Esophagus squamous epithelium (tissue), 4 donors: Measurements from ENCODE around the gene TEC.

ENCODE experiments used
- POLR2A ChIP-seq, 4 donors: fragments of 450-650 bp; IDR thresholded peaks; one replicate each; pipeline ENCODE4 v1.6.1; 2017; ENCODE audit warnings: antibody characterized with exemption in 4 of 4, mild to moderate bottlenecking in 4 of 4, moderate library complexity in 3 of 4
- TF ChIP-seq, protein P1 (sequence below), 6 experiments: fragments of 450-650 bp in 4 of 6; fragments of 200-600 bp in 2 of 6; sonication (generic) in 2 of 6; IDR thresholded peaks; one replicate each; pipeline ENCODE4 v1.5.1; 2016 to 2019; ENCODE audit warnings: antibody characterized with exemption in 6 of 6, mild to moderate bottlenecking in 4 of 6, moderate library complexity in 4 of 6

DNA sequence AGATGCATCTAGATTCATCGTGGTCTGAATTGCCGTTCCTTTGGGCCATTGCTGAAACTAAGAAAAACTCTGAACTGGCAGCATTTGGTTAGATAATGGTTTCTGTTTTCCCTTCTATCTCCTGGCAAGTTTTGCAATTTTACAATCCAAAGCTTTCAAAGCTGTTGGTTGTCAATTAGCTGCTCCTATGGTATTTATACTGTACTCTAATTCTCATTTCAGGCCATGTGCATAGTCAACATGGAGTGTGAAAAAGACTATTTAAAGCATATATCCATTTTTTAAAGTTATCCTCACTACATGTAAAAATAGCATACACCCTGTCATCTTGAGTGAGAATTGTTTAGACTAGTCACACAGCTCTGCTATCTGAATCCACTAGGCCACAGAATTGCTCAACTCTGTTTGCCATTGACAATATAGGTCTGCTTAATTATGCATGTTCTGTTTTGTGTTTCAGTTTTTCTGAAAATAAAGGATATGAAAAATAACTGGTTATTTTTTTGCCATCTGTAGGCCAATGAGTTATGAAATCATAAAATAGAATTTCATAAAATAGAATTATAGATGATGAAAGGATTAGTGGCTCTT lies 27.7 kb upstream of the TEC start:
- no peak for TF ChIP-seq POLR2A (IDR thresholded peaks at IDR 0.05)
- TF ChIP-seq, protein P1, sequence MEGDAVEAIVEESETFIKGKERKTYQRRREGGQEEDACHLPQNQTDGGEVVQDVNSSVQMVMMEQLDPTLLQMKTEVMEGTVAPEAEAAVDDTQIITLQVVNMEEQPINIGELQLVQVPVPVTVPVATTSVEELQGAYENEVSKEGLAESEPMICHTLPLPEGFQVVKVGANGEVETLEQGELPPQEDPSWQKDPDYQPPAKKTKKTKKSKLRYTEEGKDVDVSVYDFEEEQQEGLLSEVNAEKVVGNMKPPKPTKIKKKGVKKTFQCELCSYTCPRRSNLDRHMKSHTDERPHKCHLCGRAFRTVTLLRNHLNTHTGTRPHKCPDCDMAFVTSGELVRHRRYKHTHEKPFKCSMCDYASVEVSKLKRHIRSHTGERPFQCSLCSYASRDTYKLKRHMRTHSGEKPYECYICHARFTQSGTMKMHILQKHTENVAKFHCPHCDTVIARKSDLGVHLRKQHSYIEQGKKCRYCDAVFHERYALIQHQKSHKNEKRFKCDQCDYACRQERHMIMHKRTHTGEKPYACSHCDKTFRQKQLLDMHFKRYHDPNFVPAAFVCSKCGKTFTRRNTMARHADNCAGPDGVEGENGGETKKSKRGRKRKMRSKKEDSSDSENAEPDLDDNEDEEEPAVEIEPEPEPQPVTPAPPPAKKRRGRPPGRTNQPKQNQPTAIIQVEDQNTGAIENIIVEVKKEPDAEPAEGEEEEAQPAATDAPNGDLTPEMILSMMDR (IDR thresholded peaks at IDR 0.05) = no peak
